CD14-positive monocyte (primary cell): ENCODE results near the gene PPP2CA. TPM values are rescaled to one million over a fixed set of nuclear protein-coding genes. Genes with fewer than 3 reads are reported as not detected.

Experiments
- DNase-seq, 3 donors: peaks; one replicate each; pipeline ENCODE4 v3.0.0-alpha.2; 2011 to 2022
- H2AFZ ChIP-seq: 2 replicates; pipeline ENCODE4 v1.6.0; 2012; ENCODE audit warnings: mild to moderate bottlenecking, low read depth, low read length, inconsistent platforms; ENCODE audit not compliant: insufficient read depth, poor library complexity, severe bottlenecking
- H3K27ac ChIP-seq, 2 donors: 1 replicate in 1 of 2; 2 replicates in 1 of 2; pipeline ENCODE4 v1.5.1; 2012 to 2013; ENCODE audit warnings: low read length in 2 of 2, control low read depth in 1 of 2, inconsistent platforms in 1 of 2, low read depth in 1 of 2, mild to moderate bottlenecking in 1 of 2
- H3K27me3 ChIP-seq, 2 donors: one replicate each; pipeline versions ENCODE4 v1.6.0 to v1.6.1; 2011 to 2013; ENCODE audit warnings: low read length in 2 of 2; ENCODE audit not compliant: control insufficient read depth in 2 of 2, insufficient read depth in 2 of 2
- H3K36me3 ChIP-seq, 2 donors: replicated peaks in 1 of 2; 1 replicate in 1 of 2; 2 replicates in 1 of 2; pipeline versions ENCODE4 v1.5.1 to v1.6.1; 2012 to 2013; ENCODE audit warnings: low read length in 2 of 2, control low read depth in 1 of 2, inconsistent platforms in 1 of 2, mild to moderate bottlenecking in 1 of 2; ENCODE audit not compliant: insufficient read depth in 2 of 2, control insufficient read depth in 1 of 2
- H3K4me1 ChIP-seq, 2 donors: 1 replicate in 1 of 2; 2 replicates in 1 of 2; pipeline versions ENCODE4 v1.5.1 to v1.6.1; 2012 to 2013; ENCODE audit warnings: low read length in 2 of 2, control low read depth in 1 of 2, inconsistent platforms in 1 of 2, mild to moderate bottlenecking in 1 of 2, moderate library complexity in 1 of 2; ENCODE audit not compliant: insufficient read depth in 2 of 2, control insufficient read depth in 1 of 2
- H3K4me2 ChIP-seq: replicated peaks from 2 replicates; pipeline ENCODE3; 2012; ENCODE audit warnings: low read length, moderate library complexity, mild to moderate bottlenecking; ENCODE audit not compliant: poor library complexity, severe bottlenecking; ENCODE audit errors: extremely low read depth
- H3K4me3 ChIP-seq, 3 experiments: fragments of 200-600 bp in 1 of 3; sonication (generic) in 1 of 3; replicated peaks in 1 of 3; 1 replicate in 2 of 3; 2 replicates in 1 of 3; pipeline ENCODE4 v1.5.1; 2011 to 2013; ENCODE audit warnings: low read length in 3 of 3, mild to moderate bottlenecking in 3 of 3, control low read depth in 2 of 3, low read depth in 2 of 3, inconsistent platforms in 1 of 3, moderate library complexity in 1 of 3
- H3K79me2 ChIP-seq: 2 replicates; pipeline ENCODE4 v1.6.0; 2012; ENCODE audit warnings: mild to moderate bottlenecking, control low read depth, inconsistent platforms, low read length, moderate library complexity; ENCODE audit not compliant: insufficient read depth
- H3K9ac ChIP-seq: 2 replicates; pipeline ENCODE4 v1.6.0; 2017; ENCODE audit warnings: low read length, mild to moderate bottlenecking; ENCODE audit not compliant: insufficient read depth, poor library complexity, severe bottlenecking
- H3K9me3 ChIP-seq, 2 donors: replicated peaks in 1 of 2; 1 replicate in 1 of 2; 2 replicates in 1 of 2; pipeline versions ENCODE4 v1.5.1 to v1.6.1; 2012 to 2013; ENCODE audit warnings: low read length in 2 of 2, control low read depth in 1 of 2; ENCODE audit not compliant: control insufficient read depth in 1 of 2, insufficient read depth in 1 of 2
- H4K20me1 ChIP-seq: 2 replicates; pipeline ENCODE4 v1.6.0; 2012; ENCODE audit warnings: mild to moderate bottlenecking, low read length, control low read depth, moderate library complexity; ENCODE audit not compliant: insufficient read depth
- H3K27ac Mint-ChIP-seq, 7 donors: one replicate each; pipeline ENCODE4 v1.8.0; 2020; ENCODE audit warnings: mild to moderate bottlenecking in 7 of 7, mixed read lengths in 7 of 7, moderate library complexity in 6 of 7, inconsistent platforms in 2 of 7
- H3K27me3 Mint-ChIP-seq, 3 donors: one replicate each; pipeline ENCODE4 v1.8.0; 2021 to 2022; ENCODE audit warnings: low read depth in 3 of 3, mild to moderate bottlenecking in 3 of 3, mixed read lengths in 3 of 3, moderate library complexity in 3 of 3, inconsistent platforms in 1 of 3
- H3K36me3 Mint-ChIP-seq, 2 donors: one replicate each; pipeline ENCODE4 v1.8.0; 2020; ENCODE audit warnings: mixed read lengths in 2 of 2, inconsistent platforms in 1 of 2, mild to moderate bottlenecking in 1 of 2
- H3K4me1 Mint-ChIP-seq: one replicate; pipeline ENCODE4 v1.8.0; 2020; ENCODE audit warnings: mild to moderate bottlenecking, mixed read lengths
- H3K4me3 Mint-ChIP-seq, 2 donors: one replicate each; pipeline ENCODE4 v1.8.0; 2020; ENCODE audit warnings: mild to moderate bottlenecking in 2 of 2, mixed read lengths in 2 of 2, moderate library complexity in 1 of 2
- H3K9me3 Mint-ChIP-seq, 7 donors: one replicate each; pipeline ENCODE4 v1.8.0; 2020 to 2022; ENCODE audit warnings: mixed read lengths in 7 of 7, mild to moderate bottlenecking in 6 of 7, moderate library complexity in 6 of 7, inconsistent platforms in 2 of 7
- WGBS: methylation state at CpG from one replicate; pipeline ENCODE4 v1.1.5; 2013; ENCODE audit warnings: missing lambda C conversion rate; ENCODE audit not compliant: insufficient coverage; 5-methylcytosine and 5-hydroxymethylcytosine counted together
- intact Hi-C, 2 donors: fragments of 100-400 bp; cut with micrococcal nuclease; formaldehyde crosslinking; loops; one replicate each; pipeline versions ENCODE4 v1.15.0 to v1.15.1; 2023
- polyA plus RNA-seq, 3 donors: library from polyadenylated mRNA; depleted of rRNA in 1 of 3; unstranded in 2 of 3; stranded (reverse) in 1 of 3; fragments of 300-500 nt in 2 of 3; fragments of >200 nt in 1 of 3; fragmentation: Illumina TruSeq in 2 of 3; gene quantifications; 1 replicate in 2 of 3; 2 replicates in 1 of 3; pipeline ENCODE4 v1.2.3, GENCODE V29; 2012 to 2021
- TF ChIP-seq, protein P1 (sequence below): fragments of 200-600 bp; IDR thresholded peaks from one replicate; pipeline ENCODE4 v1.8.0; 2022; ENCODE audit warnings: antibody characterized with exemption, mild to moderate bottlenecking

PPP2CA gene
- polyA plus RNA-seq, 3 donors = 82.5 to 245 (median 225) TPM

DNA sequence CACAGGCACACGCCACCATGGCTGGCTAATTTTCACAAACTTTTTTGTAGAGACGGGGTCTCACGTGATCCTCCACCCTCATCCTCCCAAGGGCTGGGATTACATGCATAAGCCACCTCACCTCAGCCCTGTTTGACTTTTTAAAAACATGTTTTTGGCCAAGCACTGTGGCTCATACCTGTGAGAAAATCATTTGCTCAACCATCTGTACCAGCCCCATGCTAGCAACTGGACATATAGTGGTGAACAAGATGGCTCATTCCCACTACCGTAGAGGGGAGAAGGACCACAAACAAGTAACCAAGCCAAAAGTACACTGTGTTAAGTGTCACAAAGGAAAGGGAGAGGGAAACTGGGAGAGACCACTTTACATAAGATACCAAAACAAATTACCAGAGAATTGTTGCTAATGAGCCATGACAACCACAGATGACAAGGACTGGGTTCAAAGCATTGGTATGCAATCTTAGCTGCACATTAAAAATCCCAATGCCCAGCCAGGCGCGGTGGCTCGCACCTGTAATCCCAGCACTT, 19.2 kb downstream of the PPP2CA start:
- no peak overlapping the region for H2AFZ ChIP-seq
- no peaks in the 10 kb centered on the region for H3K27me3 ChIP-seq
- no peak for DNase-seq
- H3K4me1 ChIP-seq = no peaks in the 10 kb centered on the region
- TF ChIP-seq, protein P1, sequence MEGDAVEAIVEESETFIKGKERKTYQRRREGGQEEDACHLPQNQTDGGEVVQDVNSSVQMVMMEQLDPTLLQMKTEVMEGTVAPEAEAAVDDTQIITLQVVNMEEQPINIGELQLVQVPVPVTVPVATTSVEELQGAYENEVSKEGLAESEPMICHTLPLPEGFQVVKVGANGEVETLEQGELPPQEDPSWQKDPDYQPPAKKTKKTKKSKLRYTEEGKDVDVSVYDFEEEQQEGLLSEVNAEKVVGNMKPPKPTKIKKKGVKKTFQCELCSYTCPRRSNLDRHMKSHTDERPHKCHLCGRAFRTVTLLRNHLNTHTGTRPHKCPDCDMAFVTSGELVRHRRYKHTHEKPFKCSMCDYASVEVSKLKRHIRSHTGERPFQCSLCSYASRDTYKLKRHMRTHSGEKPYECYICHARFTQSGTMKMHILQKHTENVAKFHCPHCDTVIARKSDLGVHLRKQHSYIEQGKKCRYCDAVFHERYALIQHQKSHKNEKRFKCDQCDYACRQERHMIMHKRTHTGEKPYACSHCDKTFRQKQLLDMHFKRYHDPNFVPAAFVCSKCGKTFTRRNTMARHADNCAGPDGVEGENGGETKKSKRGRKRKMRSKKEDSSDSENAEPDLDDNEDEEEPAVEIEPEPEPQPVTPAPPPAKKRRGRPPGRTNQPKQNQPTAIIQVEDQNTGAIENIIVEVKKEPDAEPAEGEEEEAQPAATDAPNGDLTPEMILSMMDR = no peak
- Mint-ChIP-seq H3K36me3 (peaks cover 40 to 43% of the 10 kb centered on the region in 2 donors), H3K4me1 (peaks cover 9% of the 10 kb centered on the region), H3K27me3 (no peaks in the 10 kb centered on the region), H3K4me3 (no peak overlapping the region), H3K9me3 (no peaks in the 10 kb centered on the region), H3K27ac (peak overlapping the region in 2 of 7 donors; percentile 52 to 54)
- peaks cover 95% of the 10 kb centered on the region for H3K79me2 ChIP-seq
- no peak overlapping the region for H3K27ac ChIP-seq
- no peaks in the 10 kb centered on the region for H3K9me3 ChIP-seq
- no peak overlapping the region for H3K9ac ChIP-seq
- no peak overlapping the region for H3K4me2 ChIP-seq
- 100% methylated on average over 6 of the region's 7 CpGs for WGBS
- intact Hi-C loops = no loop called here
- H4K20me1 ChIP-seq = peaks cover 100% of the 10 kb centered on the region
- peaks cover 37 to 54% of the 10 kb centered on the region in 2 donors for H3K36me3 ChIP-seq
- H3K4me3 ChIP-seq = no peak overlapping the region

DNA sequence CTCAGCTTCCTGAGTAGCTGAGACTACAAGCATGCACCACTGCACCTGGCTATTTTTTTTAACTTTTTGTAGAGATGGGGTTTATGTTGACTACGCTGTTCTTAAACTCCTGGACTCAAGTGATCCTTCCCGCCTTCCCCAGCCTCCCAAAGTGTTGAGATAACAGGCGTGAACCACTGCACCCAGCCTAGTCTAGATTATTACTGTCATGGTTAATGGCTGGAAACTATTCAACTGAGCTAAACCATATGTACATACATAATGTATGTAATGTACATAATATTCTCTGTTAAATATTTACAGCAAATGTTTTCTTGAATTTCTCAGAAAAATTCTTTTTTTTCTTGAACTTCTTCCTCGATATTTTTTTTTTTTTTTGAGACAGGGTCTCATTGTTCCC, 21.3 kb downstream of the PPP2CA start:
- no CpG with 5 or more reads among the region's 4 CpGs for WGBS
- Histone ChIP-seq H3K4me1 (no peaks in the 10 kb centered on the region), H3K27me3 (no peaks in the 10 kb centered on the region), H3K9me3 (no peaks in the 10 kb centered on the region), H3K79me2 (peaks cover 87% of the 10 kb centered on the region), H3K4me3 (no peak overlapping the region), H3K27ac (no peak overlapping the region), H4K20me1 (peaks cover 100% of the 10 kb centered on the region), H2AFZ (no peak overlapping the region), H3K36me3 (peaks cover 57 to 75% of the 10 kb centered on the region in 2 donors), H3K9ac (no peak overlapping the region), H3K4me2 (no peak overlapping the region)
- Mint-ChIP-seq H3K4me3 (no peak overlapping the region), H3K27me3 (no peaks in the 10 kb centered on the region), H3K27ac (peak overlapping the region in 2 of 7 donors; percentile 33 to 61), H3K9me3 (no peaks in the 10 kb centered on the region), H3K4me1 (peaks cover 5% of the 10 kb centered on the region), H3K36me3 (peaks cover 61 to 64% of the 10 kb centered on the region in 2 donors)
- TF ChIP-seq, protein P1 = no peak
- intact Hi-C loops = no loop called here
- DNase-seq = no peak
